PC-3 (cell line): ENCODE results near the gene MYOZ1.

Source experiments
- CTCF ChIP-seq: fragments of 300-600 bp; sonication (generic); conservative IDR thresholded peaks from 2 replicates; pipeline ENCODE4 v1.5.1; 2017; ENCODE audit warnings: antibody characterized with exemption, low read depth, mild to moderate bottlenecking, low read length
- EZH2 ChIP-seq: fragments of 300-600 bp; sonication (generic); IDR thresholded peaks from one replicate; pipeline ENCODE4 v1.6.1; 2017; ENCODE audit warnings: antibody characterized with exemption, mild to moderate bottlenecking, low read length; ENCODE audit not compliant: unreplicated experiment

GRCh38 chr10:73650537-73651331 lies 9.5 kb upstream of the MYOZ1 start:
- TF ChIP-seq CTCF, result no peak
- TF ChIP-seq EZH2, result no peak
